Stimulated activated CD8-positive, alpha-beta memory T cell treated with anti-CD3 and anti-CD28 coated beads, Interleukin-7, amount 100 ng/mL, for 24 hours (primary cell): ENCODE measurements around the gene GPM6B.

Experiments
- DNase-seq: peaks from one replicate; pipeline ENCODE4 v3.0.0-alpha.2; 2020; ENCODE audit warnings: low read depth

Gene GPM6B, protein sequence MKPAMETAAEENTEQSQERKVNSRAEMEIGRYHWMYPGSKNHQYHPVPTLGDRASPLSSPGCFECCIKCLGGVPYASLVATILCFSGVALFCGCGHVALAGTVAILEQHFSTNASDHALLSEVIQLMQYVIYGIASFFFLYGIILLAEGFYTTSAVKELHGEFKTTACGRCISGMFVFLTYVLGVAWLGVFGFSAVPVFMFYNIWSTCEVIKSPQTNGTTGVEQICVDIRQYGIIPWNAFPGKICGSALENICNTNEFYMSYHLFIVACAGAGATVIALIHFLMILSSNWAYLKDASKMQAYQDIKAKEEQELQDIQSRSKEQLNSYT

DNA sequence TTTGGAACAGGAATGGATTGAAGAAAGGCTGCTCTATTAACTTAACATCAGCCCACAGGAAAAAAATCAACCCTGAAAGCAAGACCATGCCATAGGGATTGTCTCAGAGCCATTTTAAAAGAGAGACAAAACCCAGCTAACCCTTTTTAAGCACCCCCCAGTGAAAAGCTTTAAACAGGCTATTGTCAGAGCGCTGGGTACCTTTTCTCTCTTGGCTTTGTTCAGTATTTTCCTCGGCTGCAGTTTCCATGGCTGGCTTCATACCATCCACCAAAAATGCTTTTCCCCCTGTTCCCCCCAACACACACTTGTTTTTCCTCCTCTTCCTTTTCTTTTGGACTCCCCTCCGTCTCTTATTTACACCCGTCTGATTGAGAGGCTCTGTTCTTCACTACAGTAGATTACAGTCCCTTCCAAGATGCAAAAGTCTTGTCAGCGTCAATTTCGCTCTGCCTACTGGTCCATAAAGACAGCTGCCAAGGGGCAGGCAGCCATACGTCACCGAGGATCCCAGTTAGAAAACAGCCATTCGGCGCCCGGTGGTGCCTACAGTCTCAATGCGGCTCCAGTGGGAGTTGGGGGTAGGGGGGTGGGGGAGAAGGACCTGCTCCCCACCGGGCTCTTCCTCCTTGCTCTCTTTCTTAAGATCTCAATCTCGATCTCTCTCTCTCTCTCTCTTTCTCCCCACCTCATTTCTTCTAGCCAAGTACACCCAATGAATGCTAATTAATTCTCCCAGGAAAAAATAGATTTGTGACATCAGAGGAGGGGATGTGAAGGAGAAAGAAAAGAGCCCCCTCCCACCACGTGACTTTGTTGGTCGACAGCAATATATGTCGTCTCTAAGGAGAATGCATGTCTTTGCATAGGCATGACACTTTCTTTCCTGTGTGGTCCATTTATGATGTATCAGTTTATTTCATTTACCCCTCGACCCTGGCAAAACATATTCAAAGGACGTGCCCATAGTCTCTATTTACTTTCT lies at the start of gene GPM6B:
Gene GPM6B, minus strand, starts transcription at position 451 of the 985 bp plus-strand sequence. Its CDS starts 189 bp downstream, at position 262.
- DNase-seq: no peak

DNA sequence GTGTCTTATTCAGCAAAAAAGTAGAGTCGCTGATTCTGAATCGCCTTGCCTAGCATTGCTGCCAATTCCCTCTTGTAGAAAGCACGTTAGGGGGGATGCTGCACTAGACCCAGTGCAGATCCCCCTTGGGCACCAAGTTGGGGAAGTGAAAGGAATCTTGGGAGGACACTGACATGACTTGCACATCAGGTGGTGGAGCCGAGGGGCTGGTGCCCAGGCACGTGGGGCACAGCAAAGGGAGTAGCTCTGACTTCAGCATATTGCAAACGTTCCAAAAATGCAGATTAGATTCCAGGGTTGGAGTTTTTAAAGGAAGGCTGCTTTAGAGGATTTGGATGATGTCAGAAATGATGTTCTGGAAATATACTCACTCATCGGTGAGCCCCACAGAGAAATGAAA lies 47.4 kb upstream of the GPM6B start:
- no peak for DNase-seq

DNA sequence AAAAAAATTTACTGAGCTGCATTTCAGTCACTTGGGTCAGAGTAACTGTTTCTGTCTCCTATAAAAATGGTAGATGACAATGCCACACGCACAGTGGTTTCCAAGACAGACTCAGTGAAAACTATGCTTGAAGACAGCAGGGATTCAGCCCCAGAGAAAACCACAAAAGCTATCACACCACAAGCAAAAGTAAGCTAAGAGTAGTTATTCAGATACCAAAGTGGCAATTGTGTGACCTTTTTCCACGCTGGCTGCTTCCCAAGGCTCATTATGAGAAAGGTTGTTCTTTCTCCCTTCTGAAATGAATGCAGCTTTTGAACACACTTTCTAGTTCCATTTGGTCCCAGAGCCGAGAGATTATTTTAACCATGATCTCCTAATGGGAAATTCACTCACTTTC lies 46.4 kb upstream of the GPM6B start:
- DNase-seq: no peak

DNA sequence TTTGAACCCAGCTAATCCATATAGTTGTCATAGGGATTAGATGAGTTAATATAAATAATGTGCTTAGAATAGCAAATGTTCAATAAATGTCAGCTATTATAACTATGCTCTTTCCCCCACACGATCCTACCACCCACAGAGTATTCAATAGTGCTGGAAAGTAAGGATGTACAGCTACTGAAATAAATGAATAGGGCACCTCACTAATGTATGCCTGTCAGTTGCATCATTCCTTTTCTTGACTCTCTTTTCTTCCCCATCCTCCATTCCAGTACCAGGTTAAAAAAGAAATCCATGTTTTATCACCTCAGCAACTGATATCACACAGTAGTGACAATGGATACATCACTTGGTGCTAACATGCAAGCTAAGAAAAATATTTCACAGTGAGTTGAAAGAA lies 42.8 kb upstream of the GPM6B start:
- DNase-seq: no peak

- no peak for DNase-seq
Observed at GRCh38 chrX:13857804-13858203, 40.9 kb upstream of the GPM6B start.

GRCh38 chrX:13855689-13856450 lies 39.0 kb upstream of the GPM6B start:
- DNase-seq: no peak

DNA sequence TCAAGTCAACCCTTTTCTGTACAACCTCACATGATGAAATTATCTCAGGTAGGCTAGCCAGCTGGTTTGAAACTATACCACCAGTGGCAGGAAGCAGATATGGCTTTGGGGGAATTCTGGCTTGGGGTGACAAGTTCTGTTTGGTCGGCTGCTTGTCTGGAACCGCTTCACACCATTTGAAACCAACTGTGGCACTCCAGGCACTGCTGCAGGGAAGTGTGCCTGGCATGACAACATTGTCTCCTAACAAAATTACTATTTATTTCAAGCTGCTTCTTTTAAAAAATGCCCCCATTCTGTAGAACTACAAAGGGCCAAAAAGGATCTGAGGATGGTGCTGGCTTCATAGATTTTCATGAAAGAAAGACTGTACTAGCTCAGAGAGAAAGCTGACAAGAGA lies 37.1 kb upstream of the GPM6B start:
- no peak for DNase-seq

GRCh38 chrX:13852001-13852695 lies 35.3 kb upstream of the GPM6B start:
- no peak for DNase-seq

DNA sequence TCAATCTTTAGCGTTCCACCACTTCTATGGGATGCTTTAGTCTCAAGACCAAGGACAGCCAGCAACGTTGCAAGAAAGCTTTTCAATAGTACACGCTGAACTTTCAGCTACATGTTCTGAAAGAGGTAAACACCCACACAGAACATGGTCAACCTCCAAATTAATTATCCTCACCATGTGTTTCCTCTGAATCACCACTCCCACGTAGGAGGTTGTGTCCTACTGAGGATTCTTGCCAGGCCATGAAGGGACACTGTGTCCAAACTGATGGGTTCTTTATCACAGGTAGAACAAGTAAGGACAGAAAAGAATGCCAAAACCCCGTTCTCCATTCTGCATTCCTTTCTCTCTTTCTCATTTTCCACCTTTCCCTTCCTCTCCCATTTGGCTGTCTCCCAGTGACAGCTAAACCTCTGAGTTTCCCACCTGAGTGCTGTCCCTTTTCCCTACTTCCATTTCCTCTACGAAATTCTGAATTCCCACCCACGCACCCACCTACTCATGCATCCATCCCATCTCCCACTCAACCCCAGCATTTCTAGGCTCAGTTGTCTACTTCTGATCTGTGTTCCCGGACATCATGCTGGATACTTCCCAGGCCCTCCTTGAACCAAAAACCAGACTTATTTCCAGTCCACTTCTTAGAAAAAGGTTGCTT lies 29.0 kb upstream of the GPM6B start:
- DNase-seq: no peak

GRCh38 chrX:13843150-13843721 lies 26.3 kb upstream of the GPM6B start:
- DNase-seq: no peak

- no peak for DNase-seq
Observed at GRCh38 chrX:13840121-13840520, 23.2 kb upstream of the GPM6B start.

DNA sequence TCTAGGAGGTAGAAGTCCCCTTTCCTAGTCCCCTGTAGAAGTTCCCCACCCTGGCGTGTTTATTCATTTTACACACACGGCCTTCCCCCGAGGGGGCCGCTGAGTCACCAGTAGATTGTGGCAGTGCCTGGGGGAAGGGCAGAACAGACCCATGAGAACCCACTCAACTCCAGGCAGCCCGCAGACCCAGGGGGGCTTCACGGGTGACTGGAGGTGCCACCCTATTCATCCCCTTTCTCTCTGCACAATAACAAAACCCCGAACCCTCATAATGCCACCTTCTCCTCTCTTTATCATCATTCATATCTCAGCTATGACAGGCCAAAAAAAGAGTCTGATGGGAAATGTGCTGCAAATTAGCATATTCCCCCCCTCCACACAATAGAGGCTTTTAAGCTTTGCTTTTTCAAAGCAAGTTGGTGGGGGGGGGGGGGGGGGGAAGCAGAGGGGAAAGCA lies 20.4 kb upstream of the GPM6B start:
- no peak for DNase-seq

GRCh38 chrX:13836575-13836974 lies 19.7 kb upstream of the GPM6B start:
- no peak for DNase-seq

GRCh38 chrX:13835825-13836224 lies 18.9 kb upstream of the GPM6B start:
- no peak for DNase-seq

DNA sequence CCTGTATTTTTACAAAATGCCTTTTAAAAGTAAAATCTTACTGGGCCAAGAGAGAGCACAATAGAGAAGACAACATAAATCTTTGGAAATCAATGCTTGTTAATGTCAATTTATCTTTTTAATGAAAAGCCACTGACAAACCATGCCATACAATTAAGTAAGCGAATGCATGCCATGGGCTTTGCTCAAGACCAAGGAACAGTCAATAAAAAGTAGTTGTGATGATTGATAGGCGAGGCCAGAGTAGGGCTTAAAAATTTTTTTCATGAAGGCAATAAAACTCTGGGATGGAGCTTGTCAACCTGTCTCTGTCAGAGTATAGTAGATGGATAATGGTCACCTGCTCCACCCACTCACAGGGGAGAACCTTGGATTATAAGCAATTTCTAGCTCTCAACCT lies 17.5 kb upstream of the GPM6B start:
- DNase-seq: no peak

- DNase-seq: no peak
Observed at GRCh38 chrX:13829983-13830382, 13.1 kb upstream of the GPM6B start.

GRCh38 chrX:13828392-13828791 lies 11.5 kb upstream of the GPM6B start:
- no peak for DNase-seq

- no peak for DNase-seq
Observed at GRCh38 chrX:13827298-13828090, 10.6 kb upstream of the GPM6B start.

GRCh38 chrX:13826770-13827169 lies 9.9 kb upstream of the GPM6B start:
- no peak for DNase-seq

GRCh38 chrX:13825178-13825762 lies 8.4 kb upstream of the GPM6B start:
- DNase-seq: no peak
